ENCODE measurements around the gene SLC24A3. TPM values are rescaled to one million over a fixed set of nuclear protein-coding genes. Genes with fewer than 3 reads are reported as not detected.

The SLC24A3 gene
- total RNA-seq, 1 experiment from 2014 or later, result 46.0 TPM

DNA sequence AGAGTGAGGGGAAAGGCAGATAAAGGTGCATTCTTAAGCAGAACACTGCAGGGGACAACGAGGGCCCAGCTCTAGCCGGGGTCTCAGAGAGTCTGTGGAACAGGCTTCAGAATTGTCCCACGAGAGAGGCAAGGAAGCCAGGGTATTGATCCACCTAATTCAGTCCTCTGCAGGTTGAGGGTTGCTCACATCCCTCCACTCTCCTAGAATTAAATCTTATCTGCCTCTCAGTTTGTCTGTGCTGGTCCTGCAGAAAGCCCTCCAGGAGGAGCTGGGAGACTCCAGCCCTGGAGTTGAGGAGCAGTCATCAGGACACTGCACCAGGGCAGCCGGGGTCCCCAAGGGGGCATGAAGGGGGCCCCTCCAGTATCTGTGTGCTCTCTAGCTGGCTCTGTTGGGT, 39.1 kb downstream of the SLC24A3 start:
- Histone ChIP-seq H3K9me3 (ENCODE audit: low read depth, low read length, poor library complexity, severe bottlenecking) (peaks cover 4% of the 10 kb centered on the region), H3K36me3 (ENCODE audit: insufficient read depth, low read length, poor library complexity, severe bottlenecking) (no peaks in the 10 kb centered on the region), H3K27me3 (replicated peaks; ENCODE audit: insufficient read depth, low read depth, low read length, poor library complexity) (no peaks in the 10 kb centered on the region), H3K27ac (ENCODE audit: low read depth, low read length, poor library complexity, severe bottlenecking) (peak overlapping the region; percentile 15), H3K4me1 (ENCODE audit: insufficient read depth, low read length, poor library complexity, severe bottlenecking) (peaks cover 44% of the 10 kb centered on the region), H3K4me3 (ENCODE audit: low read depth, low read length, poor library complexity, severe bottlenecking) (no peak overlapping the region)
- TF ChIP-seq, protein P1, sequence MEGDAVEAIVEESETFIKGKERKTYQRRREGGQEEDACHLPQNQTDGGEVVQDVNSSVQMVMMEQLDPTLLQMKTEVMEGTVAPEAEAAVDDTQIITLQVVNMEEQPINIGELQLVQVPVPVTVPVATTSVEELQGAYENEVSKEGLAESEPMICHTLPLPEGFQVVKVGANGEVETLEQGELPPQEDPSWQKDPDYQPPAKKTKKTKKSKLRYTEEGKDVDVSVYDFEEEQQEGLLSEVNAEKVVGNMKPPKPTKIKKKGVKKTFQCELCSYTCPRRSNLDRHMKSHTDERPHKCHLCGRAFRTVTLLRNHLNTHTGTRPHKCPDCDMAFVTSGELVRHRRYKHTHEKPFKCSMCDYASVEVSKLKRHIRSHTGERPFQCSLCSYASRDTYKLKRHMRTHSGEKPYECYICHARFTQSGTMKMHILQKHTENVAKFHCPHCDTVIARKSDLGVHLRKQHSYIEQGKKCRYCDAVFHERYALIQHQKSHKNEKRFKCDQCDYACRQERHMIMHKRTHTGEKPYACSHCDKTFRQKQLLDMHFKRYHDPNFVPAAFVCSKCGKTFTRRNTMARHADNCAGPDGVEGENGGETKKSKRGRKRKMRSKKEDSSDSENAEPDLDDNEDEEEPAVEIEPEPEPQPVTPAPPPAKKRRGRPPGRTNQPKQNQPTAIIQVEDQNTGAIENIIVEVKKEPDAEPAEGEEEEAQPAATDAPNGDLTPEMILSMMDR (conservative IDR thresholded peaks at IDR 0.05; ENCODE audit: low read depth, low read length), result no peak
- TF ChIP-seq EZH2 (IDR thresholded peaks at IDR 0.05; ENCODE audit: borderline replicate concordance, low read depth, low read length, poor library complexity, severe bottlenecking), result no peak
- no TSS peak for BruUV-seq (replicated peaks)
- intact Hi-C loops (cut with micrococcal nuclease; ENCODE audit: unreplicated experiment), result no loop called here
- no peak for DNase-seq (ENCODE audit: low spot score)
- CTCF ChIA-PET, result no interaction called here
- POLR2A ChIA-PET (ENCODE audit: low non-redundant PET), result no interaction called here

DNA sequence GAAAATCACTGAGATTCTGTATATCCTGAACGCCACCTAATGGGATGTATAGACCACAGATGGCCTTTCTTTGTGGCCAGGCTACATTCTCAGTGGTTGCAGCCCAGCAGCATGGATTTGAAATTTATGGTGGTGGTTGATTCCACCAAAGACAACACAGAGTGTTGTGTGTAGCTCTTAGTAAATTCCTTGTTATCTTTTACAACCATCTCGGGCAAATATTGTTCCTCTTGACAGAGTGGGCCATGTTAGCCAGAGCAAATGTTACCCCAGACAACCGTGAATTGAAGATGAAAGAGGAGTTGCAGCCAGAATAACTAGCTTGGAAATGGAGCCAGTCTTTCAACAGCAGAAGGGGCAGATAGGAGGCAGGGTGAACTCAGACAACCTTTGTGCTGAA, 39.5 kb downstream of the SLC24A3 start:
- no TSS peak for BruUV-seq (replicated peaks)
- ChIA-PET CTCF (no interaction called here), POLR2A (ENCODE audit: low non-redundant PET) (no interaction called here)

DNA sequence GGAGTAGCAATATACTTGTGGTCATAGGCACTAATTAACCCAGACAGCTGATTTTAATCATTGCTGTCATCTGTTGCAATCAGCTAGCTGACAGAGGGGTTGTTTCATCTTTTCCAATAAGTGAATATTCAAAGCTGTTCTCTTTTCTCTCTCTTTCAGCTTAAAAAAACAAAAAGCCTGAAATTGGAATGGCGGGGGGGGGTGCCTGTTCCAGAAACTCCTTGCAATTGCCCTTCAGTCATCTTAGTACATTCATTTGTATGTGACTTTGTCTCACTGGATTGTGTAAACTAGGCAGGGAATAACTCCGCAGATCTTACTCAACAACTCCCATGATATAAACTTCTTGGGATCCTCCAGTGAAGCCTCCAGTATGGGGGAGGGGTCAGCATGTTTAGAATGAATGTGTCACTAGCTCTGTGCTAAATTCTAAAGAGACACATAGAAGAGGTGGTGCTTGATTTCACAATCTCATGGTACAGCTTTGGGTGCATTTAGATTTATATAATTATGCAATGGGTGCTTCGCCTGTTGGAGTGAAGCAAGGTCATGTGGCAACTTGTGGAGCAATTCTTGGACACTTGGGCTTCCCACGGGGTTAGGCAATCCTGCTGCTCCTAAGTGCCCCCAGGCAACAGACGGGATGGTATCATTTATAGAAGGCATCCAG, 40.1 kb downstream of the SLC24A3 start:
- intact Hi-C loops (cut with micrococcal nuclease; ENCODE audit: unreplicated experiment), result no loop called here
- DNase-seq (ENCODE audit: low spot score), result peak; percentile 43
- POLR2A ChIA-PET (ENCODE audit: low non-redundant PET), result no interaction called here
- no TSS peak for BruUV-seq (replicated peaks)
- CTCF ChIA-PET, result no interaction called here
- Histone ChIP-seq H3K4me3 (ENCODE audit: low read depth, low read length, poor library complexity, severe bottlenecking) (no peak overlapping the region), H3K27ac (ENCODE audit: low read depth, low read length, poor library complexity, severe bottlenecking) (no peak overlapping the region), H3K27me3 (replicated peaks; ENCODE audit: insufficient read depth, low read depth, low read length, poor library complexity) (no peaks in the 10 kb centered on the region), H3K4me1 (ENCODE audit: insufficient read depth, low read length, poor library complexity, severe bottlenecking) (peaks cover 50% of the 10 kb centered on the region), H3K36me3 (ENCODE audit: insufficient read depth, low read length, poor library complexity, severe bottlenecking) (no peaks in the 10 kb centered on the region), H3K9me3 (ENCODE audit: low read depth, low read length, poor library complexity, severe bottlenecking) (peaks cover 4% of the 10 kb centered on the region)
- TF ChIP-seq, protein P1 (conservative IDR thresholded peaks at IDR 0.05; ENCODE audit: low read depth, low read length), result no peak
- no peak for TF ChIP-seq EZH2 (IDR thresholded peaks at IDR 0.05; ENCODE audit: borderline replicate concordance, low read depth, low read length, poor library complexity, severe bottlenecking)

More for the DNA sequence above, 39.5 kb downstream of the SLC24A3 start:
- Histone ChIP-seq H3K36me3 (ENCODE audit: insufficient read depth, low read length, poor library complexity, severe bottlenecking) (no peaks in the 10 kb centered on the region), H3K27ac (ENCODE audit: low read depth, low read length, poor library complexity, severe bottlenecking) (peak overlapping the region; percentile 15), H3K27me3 (replicated peaks; ENCODE audit: insufficient read depth, low read depth, low read length, poor library complexity) (no peaks in the 10 kb centered on the region), H3K4me1 (ENCODE audit: insufficient read depth, low read length, poor library complexity, severe bottlenecking) (peaks cover 47% of the 10 kb centered on the region), H3K9me3 (ENCODE audit: low read depth, low read length, poor library complexity, severe bottlenecking) (peaks cover 4% of the 10 kb centered on the region), H3K4me3 (ENCODE audit: low read depth, low read length, poor library complexity, severe bottlenecking) (no peak overlapping the region)
- TF ChIP-seq EZH2 (IDR thresholded peaks at IDR 0.05; ENCODE audit: borderline replicate concordance, low read depth, low read length, poor library complexity, severe bottlenecking), result no peak
- TF ChIP-seq, protein P1 (conservative IDR thresholded peaks at IDR 0.05; ENCODE audit: low read depth, low read length), result no peak
- DNase-seq (ENCODE audit: low spot score), result no peak
- intact Hi-C loops (cut with micrococcal nuclease; ENCODE audit: unreplicated experiment), result no loop called here
